ENCODE results near the gene DIAPH2.

- TF ChIP-seq RARB (CRISPR knock-in tag; IDR thresholded peaks at IDR 0.05) (no peak), CREB5 (CRISPR knock-in tag; IDR thresholded peaks at IDR 0.05; ENCODE audit: low read depth) (peak; percentile 44; the same call in 1 of the 2 replicates), POU6F1 (CRISPR knock-in tag; IDR thresholded peaks at IDR 0.05; ENCODE audit: borderline replicate concordance, low read depth) (no peak), OSR1 (CRISPR knock-in tag; IDR thresholded peaks at IDR 0.05) (no peak)
- TF ChIP-seq, protein P1, sequence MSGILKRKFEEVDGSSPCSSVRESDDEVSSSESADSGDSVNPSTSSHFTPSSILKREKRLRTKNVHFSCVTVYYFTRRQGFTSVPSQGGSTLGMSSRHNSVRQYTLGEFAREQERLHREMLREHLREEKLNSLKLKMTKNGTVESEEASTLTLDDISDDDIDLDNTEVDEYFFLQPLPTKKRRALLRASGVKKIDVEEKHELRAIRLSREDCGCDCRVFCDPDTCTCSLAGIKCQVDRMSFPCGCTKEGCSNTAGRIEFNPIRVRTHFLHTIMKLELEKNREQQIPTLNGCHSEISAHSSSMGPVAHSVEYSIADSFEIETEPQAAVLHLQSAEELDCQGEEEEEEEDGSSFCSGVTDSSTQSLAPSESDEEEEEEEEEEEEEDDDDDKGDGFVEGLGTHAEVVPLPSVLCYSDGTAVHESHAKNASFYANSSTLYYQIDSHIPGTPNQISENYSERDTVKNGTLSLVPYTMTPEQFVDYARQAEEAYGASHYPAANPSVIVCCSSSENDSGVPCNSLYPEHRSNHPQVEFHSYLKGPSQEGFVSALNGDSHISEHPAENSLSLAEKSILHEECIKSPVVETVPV (CRISPR knock-in tag; IDR thresholded peaks at IDR 0.05) = no peak
These were observed 106.9 kb downstream of the DIAPH2 start for GRCh38 chrX:96791559-96791958.
